NCI-H146 treated with DMSO at 0.1 percent for 48 hours (cell line): ENCODE results near the gene PLXNB1.

Experiments used
- DNase-seq: peaks from one replicate; lab custom pipeline; 2025; ENCODE audit not compliant: unreplicated experiment; lab: John Stamatoyannopoulos, UW

The PLXNB1 gene

GRCh38 chr3:48418651-48419050 is 11.2 kb downstream of the PLXNB1 start:
- DNase-seq: no peak

DNA sequence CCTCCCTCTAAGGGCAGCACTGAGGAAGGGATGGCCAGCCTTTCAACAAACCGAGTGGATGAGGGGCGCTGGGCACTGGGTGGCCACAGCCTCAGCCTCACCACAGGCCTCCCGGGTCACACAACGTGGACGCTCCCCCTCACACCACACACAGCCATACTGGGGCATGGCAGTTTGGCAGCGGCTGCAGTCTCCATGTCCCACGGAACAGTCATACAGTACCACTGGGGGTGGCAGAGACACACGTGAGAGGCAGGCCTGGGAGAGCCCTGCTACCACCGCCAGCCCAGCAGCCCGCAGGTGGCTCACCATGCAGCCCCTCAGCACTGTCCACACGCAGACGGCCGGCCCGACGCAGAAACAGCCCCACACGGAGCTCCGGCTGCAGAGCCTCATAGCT is 11.7 kb downstream of the PLXNB1 start:
- DNase-seq: no peak

- DNase-seq: no peak
Measured at GRCh38 chr3:48417529-48418108, 12.3 kb downstream of the PLXNB1 start.

DNA sequence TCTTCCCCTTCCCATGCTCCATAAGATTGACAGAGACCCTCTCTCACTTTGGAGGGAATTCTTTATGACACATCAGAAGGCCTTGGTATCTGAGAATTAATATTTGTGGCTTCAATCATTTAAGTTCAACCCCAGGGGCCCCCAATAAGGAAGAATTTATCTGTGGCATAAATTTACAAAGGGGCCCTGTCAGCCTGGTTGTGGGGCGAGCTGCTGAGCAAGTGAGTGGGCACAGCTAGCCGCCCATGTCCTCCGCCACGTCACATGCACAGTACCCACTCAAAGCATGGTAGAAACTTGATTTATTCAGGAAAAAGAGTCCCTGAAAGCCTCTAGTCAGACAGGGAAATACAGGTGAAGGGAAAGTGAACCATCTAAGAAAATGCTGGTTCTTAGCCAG is 13.3 kb downstream of the PLXNB1 start:
- no peak for DNase-seq

- DNase-seq: no peak
Measured at GRCh38 chr3:48416091-48416505, 13.8 kb downstream of the PLXNB1 start.

DNA sequence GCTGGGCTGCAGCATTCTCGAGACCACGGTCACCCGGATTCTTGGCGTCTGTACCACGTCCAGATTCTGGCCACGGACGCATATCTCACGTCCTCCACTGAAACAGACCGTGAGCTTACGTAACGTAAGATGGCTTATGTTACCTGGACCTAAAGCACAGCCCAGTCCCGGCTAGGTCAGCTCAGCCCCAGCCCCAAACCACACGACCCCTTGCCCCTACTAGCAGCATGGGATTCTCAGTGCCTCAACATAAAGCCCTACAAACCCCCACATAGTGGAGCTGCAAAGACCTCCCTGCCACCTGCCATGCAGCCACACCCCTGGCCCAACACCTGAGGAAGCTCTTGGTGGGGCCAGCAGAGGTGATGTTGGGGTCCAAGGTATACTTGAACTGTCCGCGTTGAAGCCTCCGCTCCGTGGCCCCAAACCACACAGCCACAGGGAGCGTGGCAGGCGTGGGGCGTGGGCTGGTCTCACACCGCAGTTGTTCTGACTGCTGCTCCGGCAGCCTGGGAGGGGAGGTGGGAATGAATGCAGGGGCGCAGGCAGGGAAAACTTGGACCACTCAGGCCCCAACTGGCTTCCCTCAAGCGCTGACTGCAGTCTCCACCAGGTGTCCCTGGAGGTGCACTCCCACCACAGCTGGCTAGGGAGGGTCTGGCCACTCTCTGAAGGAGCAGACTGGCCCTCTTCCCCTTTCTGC is 14.5 kb downstream of the PLXNB1 start:
- DNase-seq: no peak

DNA sequence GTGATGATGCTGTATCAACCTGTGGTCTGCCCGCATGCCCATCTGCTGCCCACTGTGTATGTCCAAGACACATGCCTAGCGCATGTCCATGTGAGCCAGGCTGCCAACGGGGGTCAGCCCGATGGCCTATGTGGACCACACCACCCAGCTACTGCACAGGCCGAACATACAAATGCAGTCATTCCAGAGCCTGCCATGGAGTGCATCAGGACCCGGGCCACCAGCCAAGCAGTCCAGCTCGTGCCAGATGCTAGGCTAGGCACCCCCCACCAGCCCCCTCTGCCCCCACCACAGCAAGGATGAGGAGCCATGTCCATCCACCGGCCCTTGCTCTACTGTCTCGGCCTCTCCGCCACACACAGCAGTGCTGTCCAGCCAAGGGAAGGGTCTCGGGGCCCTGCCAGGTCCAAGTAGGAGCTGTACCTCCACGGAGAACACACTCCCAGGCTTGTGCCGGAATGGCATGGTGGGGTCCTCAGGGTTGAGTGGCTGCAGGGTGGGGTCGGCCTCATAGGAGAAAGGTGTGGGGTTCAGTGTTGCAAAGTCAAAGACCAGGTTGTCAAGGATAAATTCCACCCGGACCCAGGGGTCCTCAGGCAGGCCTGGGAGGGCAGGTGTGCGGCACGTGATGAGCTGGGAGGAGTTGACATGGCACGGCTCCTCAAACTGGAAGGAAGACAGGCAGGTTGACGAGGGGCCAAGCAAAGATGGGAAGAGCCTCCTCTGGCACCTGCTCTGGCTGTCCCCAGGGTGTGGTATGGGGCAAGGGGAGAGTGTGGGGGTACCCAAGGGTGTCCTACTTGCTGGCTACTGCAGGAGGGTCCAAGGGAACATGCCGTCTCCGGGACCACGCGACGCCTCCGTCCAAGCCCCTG is 15.3 kb downstream of the PLXNB1 start:
- DNase-seq: no peak

DNA sequence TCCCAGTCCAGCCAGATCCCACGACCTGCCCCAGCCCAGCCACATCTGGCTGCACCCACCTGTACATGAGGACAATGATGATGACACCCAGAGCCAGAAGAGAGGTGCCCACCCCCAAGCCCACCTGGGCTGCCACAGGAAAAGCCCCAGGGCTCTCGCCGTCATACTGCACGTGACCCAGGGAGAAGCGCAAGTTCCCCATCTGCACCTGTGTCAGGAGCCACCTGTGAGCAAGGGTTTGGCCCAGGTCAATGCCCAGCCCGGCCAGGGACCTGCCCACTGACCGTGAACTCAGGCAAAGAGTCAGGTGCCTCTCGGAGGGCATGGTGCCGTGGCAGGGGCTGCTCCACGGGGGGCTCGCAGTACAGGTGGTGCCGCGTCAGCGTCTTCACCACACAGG is 16.3 kb downstream of the PLXNB1 start:
- DNase-seq: no peak

DNA sequence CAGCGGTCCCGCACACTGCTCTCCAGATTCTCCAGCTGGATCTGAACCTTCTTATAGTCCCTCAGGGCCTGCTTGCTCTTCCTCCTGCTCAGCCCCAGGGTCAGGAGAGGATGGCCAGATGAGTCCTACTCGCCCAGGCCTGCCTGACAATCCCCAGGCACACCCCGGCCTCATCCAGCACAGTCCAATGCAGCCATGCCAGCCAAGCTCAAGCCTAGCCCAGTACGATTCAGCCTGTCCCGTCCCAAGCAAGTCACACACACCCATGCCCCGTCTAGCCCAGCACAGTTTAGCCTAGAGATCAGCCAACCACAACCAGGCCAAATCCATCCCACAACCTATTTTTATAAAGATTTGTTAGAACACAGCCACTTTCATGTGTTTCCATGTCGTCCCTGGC is 16.8 kb downstream of the PLXNB1 start:
- no peak for DNase-seq

GRCh38 chr3:48412375-48413001 is 17.4 kb downstream of the PLXNB1 start:
- DNase-seq: no peak

DNA sequence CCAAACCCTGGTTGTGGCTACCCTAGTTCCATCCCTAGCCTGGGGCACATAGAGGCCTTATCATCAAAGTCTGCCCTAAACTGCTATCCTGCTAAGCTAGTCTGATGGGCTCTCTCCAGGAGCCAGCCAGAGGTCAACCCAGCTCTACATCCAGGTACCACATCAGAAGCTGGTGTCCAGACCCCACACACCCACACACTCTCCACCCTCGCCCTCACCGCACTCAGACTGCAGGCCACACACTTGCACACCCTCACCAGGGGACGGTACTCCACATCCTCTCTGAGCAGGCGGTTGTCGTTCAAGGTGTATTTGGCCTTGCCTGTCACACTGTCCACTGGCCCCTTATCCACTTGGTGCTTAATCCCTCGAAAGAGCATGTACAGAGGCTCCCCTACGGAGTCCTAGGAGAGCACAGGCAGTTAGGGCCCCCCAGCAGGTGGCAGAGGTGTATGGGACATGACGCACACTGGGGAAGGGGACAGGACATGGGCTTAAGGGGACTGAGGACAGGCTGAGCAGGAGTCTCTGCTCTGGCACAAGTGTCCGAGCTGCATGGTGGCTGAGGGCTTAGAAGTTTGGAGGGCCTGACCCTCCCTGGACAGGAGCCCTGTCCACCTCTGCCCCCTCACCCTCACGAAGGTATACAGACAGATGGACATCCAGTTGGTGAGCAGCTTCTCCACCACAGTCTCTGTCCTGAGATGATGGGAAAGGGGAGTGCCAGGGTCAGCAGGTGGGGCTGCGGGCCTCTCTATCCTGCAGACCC is 18.1 kb downstream of the PLXNB1 start:
- DNase-seq: no peak

GRCh38 chr3:48411041-48411588 is 18.8 kb downstream of the PLXNB1 start:
- no peak for DNase-seq

- no peak for DNase-seq
Measured at GRCh38 chr3:48410205-48411040, 19.5 kb downstream of the PLXNB1 start.

DNA sequence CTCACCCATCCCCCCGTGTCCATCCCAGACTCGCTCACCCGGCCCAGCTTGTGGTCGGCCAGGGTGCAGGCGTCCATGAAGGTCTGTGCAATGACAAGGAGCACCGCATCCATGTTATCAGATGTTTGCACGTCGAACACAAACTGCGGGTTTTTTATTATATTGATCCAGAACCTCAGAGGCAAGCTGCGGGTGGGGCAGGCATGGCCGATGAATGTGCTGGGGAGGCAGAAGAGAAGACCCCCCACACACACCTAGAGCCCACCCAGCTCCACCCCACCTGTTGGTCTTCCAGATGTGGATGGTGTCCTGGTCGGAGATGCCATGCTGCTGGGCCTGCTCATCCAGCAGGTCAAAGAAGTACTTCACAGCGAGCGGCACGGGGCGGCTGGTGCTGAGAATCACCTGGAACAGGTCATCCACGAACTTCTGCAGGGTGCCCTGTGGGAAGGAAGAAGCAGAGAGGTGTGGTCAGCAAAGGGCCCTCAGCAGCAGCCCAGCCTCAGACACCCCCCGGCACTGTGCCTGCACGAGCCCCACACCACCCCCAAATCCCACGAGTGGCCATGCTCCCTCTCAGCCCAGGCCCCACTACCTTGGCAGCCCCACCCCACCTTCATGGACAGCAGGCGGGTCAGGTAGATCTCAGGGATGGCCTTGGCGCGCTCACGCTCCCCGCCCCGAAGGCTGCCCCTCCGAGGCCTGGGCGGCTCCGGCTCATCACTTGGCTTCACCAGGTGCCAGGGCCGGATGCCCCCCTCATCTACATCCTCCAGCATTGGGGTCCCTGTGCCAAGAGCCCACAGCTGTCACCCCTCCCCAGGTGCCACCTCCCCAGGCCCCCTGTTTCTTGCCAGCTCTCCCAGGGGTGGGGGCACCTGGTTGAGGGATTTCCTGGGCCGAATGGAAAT is 20.3 kb downstream of the PLXNB1 start:
- no peak for DNase-seq

DNA sequence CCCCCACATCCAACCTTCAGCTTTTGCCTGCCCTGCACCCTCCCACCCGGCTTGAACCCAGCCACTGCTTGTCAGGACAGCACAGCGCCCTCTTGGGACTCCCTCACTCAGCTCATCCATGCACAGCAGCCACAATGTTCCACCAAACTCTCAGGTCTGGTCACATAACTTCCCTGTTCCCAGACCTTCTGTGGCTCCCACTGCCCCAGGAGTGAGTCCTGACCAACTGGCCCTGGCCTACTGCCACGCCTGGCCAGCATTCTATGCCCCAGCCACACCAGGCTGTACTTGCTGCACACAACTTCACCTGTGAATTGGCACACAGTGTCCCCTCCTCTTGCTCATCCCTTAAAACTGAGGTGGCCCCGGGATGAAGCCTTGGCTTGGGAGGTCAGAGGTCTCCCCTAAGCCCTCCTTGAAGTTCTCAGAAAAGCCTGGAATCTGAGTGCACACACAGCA is 21.0 kb downstream of the PLXNB1 start:
- no peak for DNase-seq

DNA sequence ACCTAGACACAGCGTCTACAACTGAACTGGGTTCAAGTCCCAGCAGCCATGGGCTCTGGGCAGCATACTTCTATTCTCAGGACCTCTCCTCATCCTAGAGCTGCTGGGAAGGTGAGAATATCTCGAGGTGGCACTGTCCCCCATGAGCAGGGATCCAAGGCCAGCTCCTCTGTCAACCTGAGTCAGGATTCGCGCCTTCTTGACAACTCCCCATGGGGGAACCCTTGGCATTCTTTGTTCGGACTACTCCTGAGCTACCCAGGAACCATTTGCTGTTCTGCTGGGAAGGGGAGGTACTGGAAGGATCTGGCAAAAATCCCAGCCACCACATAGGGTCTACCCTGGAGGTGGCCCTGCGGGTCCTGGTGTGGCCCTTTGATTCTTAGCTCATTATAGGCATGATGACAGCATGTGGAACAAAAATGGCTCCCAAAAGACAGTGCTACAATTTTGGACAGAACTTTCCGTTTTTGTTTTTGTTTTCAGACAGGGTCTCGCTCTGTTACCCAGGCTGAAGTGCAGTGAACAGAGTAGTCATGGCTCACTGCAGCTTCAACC is 22.3 kb downstream of the PLXNB1 start:
- no peak for DNase-seq

GRCh38 chr3:48406443-48407431 is 23.1 kb downstream of the PLXNB1 start:
- DNase-seq: no peak
